Measurements from ENCODE around the gene NCL.

The NCL gene

GRCh38 chr2:231429901-231430300 lies 34.4 kb downstream of the NCL start:
- no peaks in the 10 kb centered on the region for H3K4me1 ChIP-seq (ENCODE audit: low read depth, poor library complexity, severe bottlenecking)
- no peaks in the 10 kb centered on the region for H3K36me3 ChIP-seq (ENCODE audit: insufficient read depth)
- no peak overlapping the region for H3K27ac ChIP-seq
- no peaks in the 10 kb centered on the region for H3K79me2 ChIP-seq (ENCODE audit: insufficient read depth, low read depth)
- no peaks in the 10 kb centered on the region for H3K27me3 ChIP-seq (ENCODE audit: insufficient read depth, low read depth)
- no peak overlapping the region for H3K4me2 ChIP-seq
- H3K4me3 ChIP-seq (IDR thresholded peaks at IDR 0.05; ENCODE audit: insufficient read depth, low read depth, low read length) = no peak overlapping the region
- H3K9ac ChIP-seq = no peak overlapping the region
- no peak for TF ChIP-seq CTCF (conservative IDR thresholded peaks at IDR 0.05; ENCODE audit: low read depth, low read length)
- H4K20me1 ChIP-seq (ENCODE audit: insufficient read depth) = no peaks in the 10 kb centered on the region
- no peak overlapping the region for H2AFZ ChIP-seq (ENCODE audit: low read depth)

- Histone ChIP-seq H3K4me3 (IDR thresholded peaks at IDR 0.05; ENCODE audit: insufficient read depth, low read depth, low read length) (no peak overlapping the region), H2AFZ (ENCODE audit: low read depth) (no peak overlapping the region), H3K79me2 (ENCODE audit: insufficient read depth, low read depth) (no peaks in the 10 kb centered on the region), H3K27ac (no peak overlapping the region), H4K20me1 (ENCODE audit: insufficient read depth) (no peaks in the 10 kb centered on the region), H3K36me3 (ENCODE audit: insufficient read depth) (no peaks in the 10 kb centered on the region), H3K27me3 (ENCODE audit: insufficient read depth, low read depth) (no peaks in the 10 kb centered on the region), H3K4me2 (no peak overlapping the region), H3K9ac (no peak overlapping the region), H3K4me1 (ENCODE audit: low read depth, poor library complexity, severe bottlenecking) (no peaks in the 10 kb centered on the region)
- TF ChIP-seq CTCF (conservative IDR thresholded peaks at IDR 0.05; ENCODE audit: low read depth, low read length) = no peak
These were observed 35.1 kb downstream of the NCL start for GRCh38 chr2:231429152-231429551.

- H2AFZ ChIP-seq (ENCODE audit: low read depth) = no peak overlapping the region
- H3K4me3 ChIP-seq (IDR thresholded peaks at IDR 0.05; ENCODE audit: insufficient read depth, low read depth, low read length) = no peak overlapping the region
- H3K4me2 ChIP-seq = no peak overlapping the region
- no peaks in the 10 kb centered on the region for H4K20me1 ChIP-seq (ENCODE audit: insufficient read depth)
- no peak overlapping the region for H3K9ac ChIP-seq
- no peaks in the 10 kb centered on the region for H3K79me2 ChIP-seq (ENCODE audit: insufficient read depth, low read depth)
- H3K27ac ChIP-seq = no peak overlapping the region
- H3K36me3 ChIP-seq (ENCODE audit: insufficient read depth) = no peaks in the 10 kb centered on the region
- H3K27me3 ChIP-seq (ENCODE audit: insufficient read depth, low read depth) = no peaks in the 10 kb centered on the region
- no peaks in the 10 kb centered on the region for H3K4me1 ChIP-seq (ENCODE audit: low read depth, poor library complexity, severe bottlenecking)
- TF ChIP-seq CTCF (conservative IDR thresholded peaks at IDR 0.05; ENCODE audit: low read depth, low read length) = no peak
These were observed 37.2 kb downstream of the NCL start for GRCh38 chr2:231427116-231427515.

- H3K4me3 ChIP-seq (IDR thresholded peaks at IDR 0.05; ENCODE audit: insufficient read depth, low read depth, low read length) = no peak overlapping the region
- no peaks in the 10 kb centered on the region for H3K4me1 ChIP-seq (ENCODE audit: low read depth, poor library complexity, severe bottlenecking)
- no peaks in the 10 kb centered on the region for H3K36me3 ChIP-seq (ENCODE audit: insufficient read depth)
- no peaks in the 10 kb centered on the region for H3K79me2 ChIP-seq (ENCODE audit: insufficient read depth, low read depth)
- no peak overlapping the region for H3K27ac ChIP-seq
- no peak for TF ChIP-seq CTCF (conservative IDR thresholded peaks at IDR 0.05; ENCODE audit: low read depth, low read length)
- H3K27me3 ChIP-seq (ENCODE audit: insufficient read depth, low read depth) = no peaks in the 10 kb centered on the region
- H3K9ac ChIP-seq = no peak overlapping the region
- no peak overlapping the region for H3K4me2 ChIP-seq
- no peak overlapping the region for H2AFZ ChIP-seq (ENCODE audit: low read depth)
- no peaks in the 10 kb centered on the region for H4K20me1 ChIP-seq (ENCODE audit: insufficient read depth)
These were observed 38.2 kb downstream of the NCL start for GRCh38 chr2:231425811-231426703.

Data from KMS-11 (cell line).